Caco-2 (cell line): Measurements from ENCODE around the gene CCK. TPM values are rescaled to one million over a fixed set of nuclear protein-coding genes. Genes with fewer than 3 reads are reported as not detected.

ENCODE experiments used
- BruUV-seq: library from RNA; stranded (reverse); fragments of 400-500 nt; replicated peaks from 2 replicates; lab custom pipeline; 2021; lab: Mats Ljungman, UMichigan
- CTCF ChIA-PET: fragments of 300-600 bp; sonication (Branson Sonifier 250); formaldehyde crosslinking; loops from one replicate; lab custom pipeline; 2022; ENCODE audit warnings: antibody characterized with exemption; lab: Charles Lee
- POLR2A ChIA-PET: fragments of 300-600 bp; sonication (Branson Sonifier 250); formaldehyde crosslinking; loops from one replicate; lab custom pipeline; 2022; ENCODE audit warnings: antibody characterized with exemption; lab: Charles Lee
- DNase-seq, 2 experiments: peaks; one replicate each; pipeline versions ENCODE4 v3.0.0 to v3.0.0-alpha.2; 2020 to 2022
- H3K27me3 ChIP-seq: replicated peaks from 2 replicates; pipeline ENCODE4 v1.6.0; 2011; ENCODE audit warnings: low read length; ENCODE audit not compliant: control insufficient read depth, insufficient read depth
- H3K36me3 ChIP-seq: 2 replicates; pipeline ENCODE4 v1.5.1; 2011; ENCODE audit warnings: low read length; ENCODE audit not compliant: control insufficient read depth, insufficient read depth
- H3K4me1 ChIP-seq: fragments of 250-450 bp; sonication (Bioruptor Pico); 2 replicates; pipeline ENCODE4 v1.5.1; 2020; ENCODE audit warnings: mild to moderate bottlenecking
- H3K4me3 ChIP-seq: 2 replicates; pipeline ENCODE4 v1.5.1; 2011; ENCODE audit warnings: low read depth, mild to moderate bottlenecking, control low read depth, low read length
- H3K9me3 ChIP-seq: fragments of 250-450 bp; sonication (Bioruptor Pico); 2 replicates; pipeline ENCODE4 v1.5.1; 2020; ENCODE audit warnings: mild to moderate bottlenecking, moderate library complexity
- H3K27ac Mint-ChIP-seq: one replicate; pipeline ENCODE4 v1.8.0; 2022; ENCODE audit warnings: mixed read lengths; ENCODE audit not compliant: unreplicated experiment
- H3K27me3 Mint-ChIP-seq: one replicate; pipeline ENCODE4 v1.8.0; 2022; ENCODE audit warnings: mixed read lengths; ENCODE audit not compliant: insufficient read depth, unreplicated experiment
- H3K36me3 Mint-ChIP-seq: one replicate; pipeline ENCODE4 v1.8.0; 2022; ENCODE audit warnings: mild to moderate bottlenecking, mixed read lengths; ENCODE audit not compliant: insufficient read depth, unreplicated experiment
- H3K4me1 Mint-ChIP-seq: one replicate; pipeline ENCODE4 v1.8.0; 2022; ENCODE audit warnings: low read depth, mixed read lengths; ENCODE audit not compliant: unreplicated experiment
- H3K4me3 Mint-ChIP-seq: one replicate; pipeline ENCODE4 v1.8.0; 2022; ENCODE audit warnings: mild to moderate bottlenecking, moderate library complexity, mixed read lengths; ENCODE audit not compliant: unreplicated experiment
- H3K9me3 Mint-ChIP-seq: one replicate; pipeline ENCODE4 v1.8.0; 2022; ENCODE audit warnings: mixed read lengths; ENCODE audit not compliant: unreplicated experiment
- CTCF ChIP-seq, 2 experiments: fragments of 200-600 bp in 1 of 2; IDR thresholded peaks; 1 replicate in 1 of 2; 2 replicates in 1 of 2; pipeline versions ENCODE4 v1.5.1 to v1.8.0; 2011 to 2022; ENCODE audit warnings: antibody characterized with exemption in 1 of 2, control low read depth in 1 of 2, inconsistent platforms in 1 of 2, low read depth in 1 of 2, low read length in 1 of 2, mild to moderate bottlenecking in 1 of 2, moderate library complexity in 1 of 2; ENCODE audit not compliant: insufficient read depth in 1 of 2, severe bottlenecking in 1 of 2, unreplicated experiment in 1 of 2
- intact Hi-C: fragments of 100-400 bp; cut with micrococcal nuclease; formaldehyde crosslinking; loops from one replicate; pipeline ENCODE4 v1.10.0; 2022; ENCODE audit not compliant: unreplicated experiment
- total RNA-seq: library from RNA; stranded (reverse); gene quantifications from 2 replicates; pipeline ENCODE4 v1.2.3, GENCODE V29; 2022

Gene CCK
- total RNA-seq, 1 experiment from 2014 or later, result not detected

- no peak overlapping the region for H3K27ac Mint-ChIP-seq
- DNase-seq, result no peak
- H3K4me3 Mint-ChIP-seq, result no peak overlapping the region
- ChIA-PET CTCF (no interaction called here), POLR2A (no interaction called here)
- no peaks in the 10 kb centered on the region for H3K36me3 Mint-ChIP-seq
- no peaks in the 10 kb centered on the region for H3K9me3 Mint-ChIP-seq
- no peak for TF ChIP-seq CTCF (IDR thresholded peaks at IDR 0.05; ENCODE audit: insufficient read depth in 1 of 2, low read depth in 1 of 2, low read length in 1 of 2, severe bottlenecking in 1 of 2, unreplicated experiment in 1 of 2)
- H3K4me1 ChIP-seq, result no peaks in the 10 kb centered on the region
- no peaks in the 10 kb centered on the region for H3K4me1 Mint-ChIP-seq
- no peak overlapping the region for H3K4me3 ChIP-seq
- no peaks in the 10 kb centered on the region for H3K36me3 ChIP-seq
- BruUV-seq, result no TSS peak
- H3K27me3 Mint-ChIP-seq, result peaks cover 7% of the 10 kb centered on the region
- no peaks in the 10 kb centered on the region for H3K9me3 ChIP-seq
- no peaks in the 10 kb centered on the region for H3K27me3 ChIP-seq
- intact Hi-C loops, result no loop called here
Observed at GRCh38 chr3:42256135-42256819, 9.7 kb downstream of the CCK start.

- H3K4me3 ChIP-seq, result no peak overlapping the region
- CTCF ChIA-PET, result interaction anchor here (0.6 to 1.3 kb wide), 2 partner anchors 186 to 189 kb away, joined by 3 read pairs; no protein-coding TSS in a partner anchor
- H3K27me3 Mint-ChIP-seq, result peaks cover 7% of the 10 kb centered on the region
- no peaks in the 10 kb centered on the region for H3K9me3 Mint-ChIP-seq
- intact Hi-C loops, result no loop called here
- no peak overlapping the region for H3K4me3 Mint-ChIP-seq
- no TSS peak for BruUV-seq
- no peaks in the 10 kb centered on the region for H3K27me3 ChIP-seq
- POLR2A ChIA-PET, result interaction anchor here (0.6 kb wide), 1 partner anchor 327 kb away, joined by 4 read pairs; no protein-coding TSS in a partner anchor
- TF ChIP-seq CTCF (IDR thresholded peaks at IDR 0.05; ENCODE audit: insufficient read depth in 1 of 2, low read depth in 1 of 2, low read length in 1 of 2, severe bottlenecking in 1 of 2, unreplicated experiment in 1 of 2), result no peak
- H3K4me1 Mint-ChIP-seq, result no peaks in the 10 kb centered on the region
- DNase-seq, result no peak
- H3K36me3 ChIP-seq, result no peaks in the 10 kb centered on the region
- H3K36me3 Mint-ChIP-seq, result no peaks in the 10 kb centered on the region
- H3K27ac Mint-ChIP-seq, result no peak overlapping the region
- H3K4me1 ChIP-seq, result no peaks in the 10 kb centered on the region
- no peaks in the 10 kb centered on the region for H3K9me3 ChIP-seq
Observed at GRCh38 chr3:42254566-42254965, 11.4 kb downstream of the CCK start.

GRCh38 chr3:42250761-42251160 is 15.2 kb downstream of the CCK start:
- H3K27me3 ChIP-seq, result no peaks in the 10 kb centered on the region; the same call in 1 of the 2 replicates
- H3K36me3 ChIP-seq, result no peaks in the 10 kb centered on the region
- no peaks in the 10 kb centered on the region for H3K4me1 Mint-ChIP-seq
- no peak overlapping the region for H3K4me3 Mint-ChIP-seq
- H3K4me1 ChIP-seq, result no peaks in the 10 kb centered on the region
- H3K9me3 ChIP-seq, result no peaks in the 10 kb centered on the region
- no peak for DNase-seq
- no peak overlapping the region for H3K4me3 ChIP-seq
- H3K27ac Mint-ChIP-seq, result no peak overlapping the region
- ChIA-PET CTCF (no interaction called here), POLR2A (no interaction called here)
- no peak for TF ChIP-seq CTCF (IDR thresholded peaks at IDR 0.05; ENCODE audit: insufficient read depth in 1 of 2, low read depth in 1 of 2, low read length in 1 of 2, severe bottlenecking in 1 of 2, unreplicated experiment in 1 of 2)
- intact Hi-C loops, result no loop called here
- H3K36me3 Mint-ChIP-seq, result no peaks in the 10 kb centered on the region
- no TSS peak for BruUV-seq
- peaks cover 12% of the 10 kb centered on the region for H3K27me3 Mint-ChIP-seq
- no peaks in the 10 kb centered on the region for H3K9me3 Mint-ChIP-seq
